Measurements from ENCODE around the gene CNTD1.
A peak's percentile ranks its signal among the peaks of the same experiment; 100 is the strongest.
"Not testable (repeated sequence)": the region's sequence is repeated elsewhere in the genome, so short reads cannot be mapped to it uniquely, and the experiment has no call there.

CNTD1 gene

GRCh38 chr17:42844761-42845555, 46.3 kb downstream of the CNTD1 start:
- no peak for DNase-seq (ENCODE audit: low read depth in 4 of 4, low spot score in 1 of 4)

GRCh38 chr17:42845556-42845917, 46.9 kb downstream of the CNTD1 start:
- DNase-seq (ENCODE audit: low read depth in 4 of 4, low spot score in 1 of 4) = no peak

GRCh38 chr17:42845918-42846593, 47.4 kb downstream of the CNTD1 start:
- DNase-seq (ENCODE audit: low read depth in 4 of 4, low spot score in 1 of 4) = peak in 1 of 4 experiments; percentile 48

- DNase-seq (ENCODE audit: low read depth in 4 of 4, low spot score in 1 of 4) = no peak
Measured at GRCh38 chr17:42846594-42847280, 48.1 kb downstream of the CNTD1 start.

GRCh38 chr17:42848093-42848492, 49.4 kb downstream of the CNTD1 start:
- DNase-seq (ENCODE audit: low read depth in 4 of 4, low spot score in 1 of 4) = no peak

GRCh38 chr17:42849031-42849430, 50.4 kb downstream of the CNTD1 start:
- DNase-seq (ENCODE audit: low read depth in 4 of 4, low spot score in 1 of 4) = no peak

GRCh38 chr17:42849451-42850181, 51.0 kb downstream of the CNTD1 start:
- no peak for DNase-seq (ENCODE audit: low read depth in 4 of 4, low spot score in 1 of 4)

GRCh38 chr17:42850954-42851353, 52.3 kb downstream of the CNTD1 start, which contains the start of gene AOC3:
Gene AOC3, plus strand, starts transcription at chr17:42851199. Its CDS starts 145 bp downstream, at chr17:42851344.
- no peak for DNase-seq (ENCODE audit: low read depth in 4 of 4, low spot score in 1 of 4)

GRCh38 chr17:42851371-42852240, 52.9 kb downstream of the CNTD1 start:
- DNase-seq (ENCODE audit: low read depth in 4 of 4, low spot score in 1 of 4) = not testable (repeated sequence)

GRCh38 chr17:42852351-42852750, 53.7 kb downstream of the CNTD1 start:
- DNase-seq (ENCODE audit: low read depth in 4 of 4, low spot score in 1 of 4) = no peak

GRCh38 chr17:42853004-42853403, 54.3 kb downstream of the CNTD1 start:
- DNase-seq (ENCODE audit: low read depth in 4 of 4, low spot score in 1 of 4) = no peak

GRCh38 chr17:42853597-42853967, 54.9 kb downstream of the CNTD1 start:
- DNase-seq (ENCODE audit: low read depth in 4 of 4, low spot score in 1 of 4) = no peak

GRCh38 chr17:42853968-42854790, 55.5 kb downstream of the CNTD1 start:
- DNase-seq (ENCODE audit: low read depth in 4 of 4, low spot score in 1 of 4) = no peak

- DNase-seq (ENCODE audit: low read depth in 4 of 4, low spot score in 1 of 4) = no peak
Measured at GRCh38 chr17:42855048-42855596, 56.5 kb downstream of the CNTD1 start.

GRCh38 chr17:42856093-42856492, 57.4 kb downstream of the CNTD1 start:
- DNase-seq (ENCODE audit: low read depth in 4 of 4, low spot score in 1 of 4) = not testable (repeated sequence)

GRCh38 chr17:42856516-42856915, 57.9 kb downstream of the CNTD1 start:
- not testable (repeated sequence) for DNase-seq (ENCODE audit: low read depth in 4 of 4, low spot score in 1 of 4)

GRCh38 chr17:42857389-42857788, 58.7 kb downstream of the CNTD1 start:
- no peak for DNase-seq (ENCODE audit: low read depth in 4 of 4, low spot score in 1 of 4)

Measured in stimulated activated CD4-positive, alpha-beta T cell treated with anti-CD3 and anti-CD28 coated beads, Interleukin-1b, Interleukin-23, amount 100 ng/mL, for 24 hours (primary cell).